HG03060 (cell line): ENCODE measurements around the gene TEKT3.

Experiments
- ATAC-seq: cut with Tn5 transposase; IDR thresholded peaks from one replicate; pipeline ENCODE4 v1.9.1; 2021; ENCODE audit warnings: low read depth, moderate number of reproducible peaks; ENCODE audit not compliant: unreplicated experiment

Gene TEKT3

DNA sequence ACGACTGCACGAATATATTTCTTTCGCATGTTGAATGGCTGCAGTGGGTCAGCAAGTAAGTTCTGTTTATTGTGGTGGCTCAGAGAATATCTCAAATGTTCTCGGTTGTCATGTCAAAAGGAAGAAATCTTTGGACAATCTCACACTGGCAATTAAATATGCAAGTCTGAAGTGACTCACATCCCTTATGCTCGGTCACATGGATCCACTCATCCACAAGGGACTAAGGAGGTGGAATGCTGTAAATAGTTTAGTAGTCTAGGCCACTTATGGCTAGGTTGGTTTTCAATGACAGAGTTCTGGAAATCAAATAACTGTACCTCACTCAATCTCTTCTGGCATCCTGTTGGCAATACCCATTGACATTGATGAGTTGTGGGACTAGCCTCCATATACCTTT is 43.2 kb downstream of the TEKT3 start:
- no peak for ATAC-seq

GRCh38 chr17:15293558-15293957 is 47.8 kb downstream of the TEKT3 start:
- ATAC-seq = no peak

DNA sequence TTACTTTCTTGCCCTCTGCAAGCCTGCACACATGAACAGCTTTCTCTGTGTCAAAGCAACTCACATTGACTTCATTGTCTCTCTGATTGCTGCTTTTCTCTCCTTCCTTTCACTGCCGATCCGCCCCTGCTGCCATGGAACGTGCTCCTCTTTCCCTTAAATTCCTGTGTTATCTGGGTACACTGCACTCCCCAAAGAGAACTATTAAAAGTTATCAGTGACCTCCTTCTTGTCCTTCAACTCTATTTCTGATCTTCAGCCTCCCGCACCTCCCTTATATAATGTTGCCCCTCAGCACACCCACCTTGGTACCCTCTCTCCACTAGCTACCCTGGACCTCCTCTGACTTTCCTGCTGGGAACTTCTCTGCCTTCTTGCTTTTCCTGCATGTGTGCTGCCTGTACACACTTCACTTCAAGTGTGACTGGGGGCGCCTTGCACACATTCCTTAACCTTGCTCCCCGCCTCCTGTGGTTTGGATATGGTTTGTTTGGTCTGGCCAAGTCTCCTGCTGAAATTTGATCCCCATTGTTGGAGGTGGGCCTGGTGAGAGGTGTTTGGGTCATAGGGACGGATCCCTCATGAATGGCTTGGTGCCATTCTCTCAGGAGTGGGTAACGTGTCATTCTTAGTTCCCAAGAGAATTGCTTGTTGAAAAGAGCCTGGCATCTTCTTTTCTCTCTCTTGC is 49.6 kb downstream of the TEKT3 start:
- ATAC-seq = no peak

DNA sequence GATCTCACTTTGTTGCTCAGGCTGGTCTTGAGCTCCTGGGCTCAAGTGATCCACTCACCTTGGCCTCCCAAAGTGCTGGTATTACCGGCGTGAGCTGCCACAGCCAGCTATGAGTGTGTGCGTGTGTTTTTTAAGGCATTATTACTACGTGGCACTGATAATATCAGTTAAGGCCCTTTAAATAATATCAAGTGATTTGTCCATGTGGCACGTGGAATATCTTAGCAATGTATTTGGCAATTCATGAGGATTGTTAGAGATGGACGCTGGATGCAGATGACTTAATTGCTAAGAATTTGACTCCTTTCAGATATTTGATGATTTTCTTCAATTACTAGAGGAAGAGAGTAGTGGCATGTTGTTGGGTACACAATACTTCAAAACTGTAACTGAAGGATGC is 50.8 kb downstream of the TEKT3 start:
- no peak for ATAC-seq

DNA sequence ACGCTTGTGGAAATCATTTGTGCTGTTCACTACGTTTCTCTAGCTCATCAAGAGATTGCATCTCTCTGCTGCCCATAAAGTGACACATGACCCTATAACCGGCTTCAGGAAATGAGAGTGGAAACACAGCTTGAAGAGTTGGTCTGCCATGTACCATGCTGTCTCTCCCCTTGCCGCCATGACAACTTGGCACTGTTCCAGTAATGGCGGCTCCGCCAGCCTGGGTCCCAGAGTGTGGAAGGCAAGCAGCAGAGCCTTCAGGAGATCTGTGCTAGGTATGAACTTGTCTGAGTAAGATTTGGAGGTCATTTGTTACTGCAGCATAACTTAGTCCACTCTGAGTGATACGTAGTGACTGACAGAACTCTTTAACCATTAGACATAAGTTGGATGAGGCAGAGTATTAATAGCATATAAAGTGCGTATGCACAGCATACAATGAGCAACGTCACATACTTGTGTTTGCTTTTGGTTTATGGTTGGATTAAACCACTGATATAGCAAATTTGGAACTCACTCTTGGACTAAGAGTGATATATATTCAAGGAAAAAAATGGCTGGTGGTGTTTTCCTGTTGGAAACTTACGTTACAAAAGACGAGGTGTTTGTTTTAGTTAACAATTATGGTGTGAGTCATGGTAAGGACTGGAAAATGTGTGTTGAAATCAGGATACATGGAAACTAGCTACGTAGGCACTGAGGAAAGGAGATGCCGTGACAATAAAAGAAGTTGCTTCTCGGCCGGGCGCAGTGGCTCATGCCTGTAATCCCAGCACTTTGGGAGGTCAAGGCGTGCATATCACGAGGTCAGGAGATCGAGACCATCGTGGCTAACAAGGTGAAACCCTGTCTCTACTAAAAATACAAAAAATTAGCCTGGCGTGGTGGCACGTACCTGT is 51.9 kb downstream of the TEKT3 start:
- ATAC-seq = no peak

- ATAC-seq = no peak
These were observed 52.5 kb downstream of the TEKT3 start for GRCh38 chr17:15288859-15289258.

GRCh38 chr17:15287538-15288267 is 53.7 kb downstream of the TEKT3 start:
- ATAC-seq = no peak

GRCh38 chr17:15285466-15285865 is 55.9 kb downstream of the TEKT3 start:
- no peak for ATAC-seq

- no peak for ATAC-seq
These were observed 56.9 kb downstream of the TEKT3 start for GRCh38 chr17:15284537-15284936.

DNA sequence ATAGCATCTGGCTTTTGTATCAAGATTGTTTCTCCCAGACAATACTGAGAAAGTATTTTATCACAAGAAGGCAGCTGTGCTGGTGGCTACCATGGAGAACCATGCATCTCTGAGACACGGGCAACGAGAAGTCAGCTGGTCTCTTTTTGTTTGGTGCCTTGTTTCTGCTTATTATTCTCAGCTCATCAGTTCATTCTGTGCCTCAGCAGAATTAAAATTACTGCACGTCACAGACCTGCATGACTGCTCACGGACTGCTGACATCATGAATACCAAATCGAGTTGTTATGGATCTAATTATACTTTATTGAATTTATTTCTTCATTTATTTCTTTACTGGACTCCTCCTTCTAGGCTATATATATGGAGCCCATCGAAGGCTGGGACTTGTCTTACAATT is 57.3 kb downstream of the TEKT3 start:
- ATAC-seq = no peak

DNA sequence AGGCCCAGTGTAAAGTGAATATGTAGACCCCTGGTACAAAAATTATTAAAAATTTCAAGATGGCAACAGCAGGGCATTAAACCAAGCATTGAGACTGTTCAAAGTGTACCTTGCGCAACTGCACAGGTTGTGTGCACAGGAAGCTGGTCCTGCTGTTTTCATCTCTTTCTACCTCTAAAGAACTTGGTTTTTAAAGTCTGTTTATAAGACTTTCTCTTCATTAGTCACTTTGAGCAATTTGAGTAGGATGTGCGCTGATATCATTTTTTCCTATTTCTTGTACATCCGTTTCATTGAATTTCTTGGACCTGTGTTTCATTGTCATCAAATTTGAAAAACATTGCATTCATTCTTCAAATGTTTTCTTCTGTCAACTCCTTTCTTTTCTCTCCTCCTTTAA is 59.5 kb downstream of the TEKT3 start:
- no peak for ATAC-seq

DNA sequence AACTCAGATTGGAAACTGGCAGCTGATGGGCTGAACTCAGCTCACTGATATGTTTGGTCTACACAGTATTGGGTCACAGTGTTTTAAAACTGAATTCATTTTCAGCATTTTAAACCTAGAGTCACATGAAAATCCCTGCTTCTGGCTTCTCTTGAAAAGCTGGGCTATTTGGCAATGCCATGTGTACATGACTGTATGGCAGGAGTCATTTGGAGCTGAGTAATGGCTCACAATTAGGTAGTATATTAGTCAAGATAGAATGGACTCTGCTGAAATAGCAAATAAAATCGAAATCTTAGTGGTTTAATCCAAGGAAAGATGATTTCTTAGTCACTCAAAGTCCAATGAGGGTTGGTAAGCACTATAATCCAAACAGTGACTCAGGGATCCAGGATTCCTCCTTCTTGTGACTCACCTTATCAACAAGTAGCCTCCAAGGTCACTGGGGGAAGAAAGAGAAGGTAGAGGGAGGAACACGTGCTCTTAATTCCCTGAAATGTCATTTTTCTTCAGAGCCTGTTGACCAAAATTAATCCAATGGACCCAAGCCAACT is 62.4 kb downstream of the TEKT3 start:
- no peak for ATAC-seq

- no peak for ATAC-seq
These were observed 63.0 kb downstream of the TEKT3 start for GRCh38 chr17:15278380-15278779.

GRCh38 chr17:15274017-15274416 is 67.4 kb downstream of the TEKT3 start:
- no peak for ATAC-seq

DNA sequence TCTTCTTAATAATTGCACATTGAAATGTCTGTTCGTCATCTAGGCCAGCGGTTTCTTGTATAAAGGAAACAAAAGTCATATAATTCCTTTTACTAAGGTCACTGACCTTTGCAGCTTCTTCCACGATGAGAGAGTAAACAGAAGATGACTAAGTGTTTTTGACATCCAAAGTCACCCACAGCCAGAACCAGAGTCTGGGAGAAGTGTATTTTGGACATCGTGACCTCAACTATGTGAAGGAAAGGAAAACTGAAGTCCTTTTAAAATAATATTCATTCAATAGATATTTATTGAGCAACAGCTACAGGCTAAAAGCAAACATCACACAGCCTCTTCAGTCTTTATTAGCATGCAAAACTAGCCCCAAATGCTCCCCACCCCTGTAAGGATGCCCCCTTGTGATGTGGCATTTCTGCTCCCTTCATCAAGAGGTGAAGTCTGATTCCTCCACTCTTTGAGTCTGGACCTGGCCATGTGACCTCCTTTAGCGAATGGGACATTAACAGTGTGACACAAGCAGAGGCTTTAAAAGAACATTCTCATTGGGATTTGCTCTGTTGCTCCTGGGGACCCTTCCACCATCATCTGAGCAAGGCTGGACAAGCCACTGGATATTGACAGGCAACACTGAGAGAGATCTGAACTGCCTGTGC is 68.1 kb downstream of the TEKT3 start:
- no peak for ATAC-seq

DNA sequence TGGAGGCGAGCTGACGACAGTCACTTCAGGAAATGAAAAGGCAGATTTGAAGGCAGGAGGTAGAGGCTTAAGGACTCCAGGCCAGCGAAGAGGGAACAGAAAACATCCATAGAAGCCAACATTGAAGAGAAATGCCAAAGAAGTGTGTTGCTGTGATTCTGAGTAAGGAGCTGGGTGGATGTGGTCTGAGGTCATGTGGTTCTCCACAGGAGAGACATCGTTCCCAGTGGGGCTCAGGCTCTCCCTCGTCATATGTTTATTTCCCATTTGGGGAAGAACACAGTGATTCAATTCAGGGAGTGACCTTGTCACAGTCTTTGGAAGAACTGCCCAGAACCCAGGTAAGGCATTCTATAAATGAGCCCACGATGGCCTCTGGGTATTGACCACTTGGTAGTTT is 69.7 kb downstream of the TEKT3 start:
- no peak for ATAC-seq

GRCh38 chr17:15270628-15271381 is 70.6 kb downstream of the TEKT3 start:
- no peak for ATAC-seq

GRCh38 chr17:15269780-15270089 is 71.7 kb downstream of the TEKT3 start:
- no peak for ATAC-seq

GRCh38 chr17:15269087-15269779 is 72.2 kb downstream of the TEKT3 start:
- no peak for ATAC-seq
